Measurements from ENCODE around the gene TBC1D22A. TPM values are rescaled to one million over a fixed set of nuclear protein-coding genes. Genes with fewer than 3 reads are reported as not detected.

Gene TBC1D22A
- total RNA-seq, 2 experiments from 2014 or later: 22.3 to 43.9 TPM

- Histone ChIP-seq H3K9me3 (ENCODE audit: low read length) (no peaks in the 10 kb centered on the region), H4K20me1 (ENCODE audit: insufficient read depth, low read length) (no peaks in the 10 kb centered on the region), H3K79me2 (ENCODE audit: insufficient read depth, low read depth, low read length) (no peaks in the 10 kb centered on the region), H3K4me1 (ENCODE audit: insufficient read depth, low read length, poor library complexity, severe bottlenecking) (no peaks in the 10 kb centered on the region), H3K4me2 (ENCODE audit: low read length) (no peak overlapping the region), H3K9me2 (ENCODE audit: insufficient read depth, low read length) (no peaks in the 10 kb centered on the region), H3K36me3 (ENCODE audit: insufficient read depth, low read length) (no peaks in the 10 kb centered on the region), H2AFZ (ENCODE audit: low read length) (no peak overlapping the region), H3K4me3 (ENCODE audit: low read depth, low read length, poor library complexity, severe bottlenecking) (no peak overlapping the region), H3K27ac (ENCODE audit: low read depth, low read length, poor library complexity, severe bottlenecking) (no peak overlapping the region)
- BruUV-seq (replicated peaks): no TSS peak
- TF ChIP-seq CTCF (conservative IDR thresholded peaks at IDR 0.05; ENCODE audit: low read length): no peak
- no peak for TF ChIP-seq EZH2phosphoT487 (IDR thresholded peaks at IDR 0.05; ENCODE audit: borderline replicate concordance, low read depth, low read length)
- no peak for DNase-seq (ENCODE audit: low spot score)
- ChIA-PET CTCF (ENCODE audit: unreplicated experiment) (no interaction called here), POLR2A (no interaction called here)
- intact Hi-C loops (cut with micrococcal nuclease; ENCODE audit: unreplicated experiment): no loop called here
These were observed 344.4 kb downstream of the TBC1D22A start for GRCh38 chr22:47106806-47107205.

- ChIA-PET POLR2A (no interaction called here), CTCF (ENCODE audit: unreplicated experiment) (no interaction called here)
- TF ChIP-seq EZH2phosphoT487 (IDR thresholded peaks at IDR 0.05; ENCODE audit: borderline replicate concordance, low read depth, low read length): no peak
- TF ChIP-seq CTCF (conservative IDR thresholded peaks at IDR 0.05; ENCODE audit: low read length): no peak
- Histone ChIP-seq H3K4me2 (ENCODE audit: low read length) (no peak overlapping the region), H4K20me1 (ENCODE audit: insufficient read depth, low read length) (no peaks in the 10 kb centered on the region), H3K4me3 (ENCODE audit: low read depth, low read length, poor library complexity, severe bottlenecking) (no peak overlapping the region), H3K36me3 (ENCODE audit: insufficient read depth, low read length) (no peaks in the 10 kb centered on the region), H3K27ac (ENCODE audit: low read depth, low read length, poor library complexity, severe bottlenecking) (no peak overlapping the region), H3K4me1 (ENCODE audit: insufficient read depth, low read length, poor library complexity, severe bottlenecking) (no peaks in the 10 kb centered on the region), H3K9me3 (ENCODE audit: low read length) (no peaks in the 10 kb centered on the region), H3K9me2 (ENCODE audit: insufficient read depth, low read length) (no peaks in the 10 kb centered on the region), H2AFZ (ENCODE audit: low read length) (no peak overlapping the region), H3K79me2 (ENCODE audit: insufficient read depth, low read depth, low read length) (no peaks in the 10 kb centered on the region)
- DNase-seq (ENCODE audit: low spot score): no peak
- intact Hi-C loops (cut with micrococcal nuclease; ENCODE audit: unreplicated experiment): no loop called here
- no TSS peak for BruUV-seq (replicated peaks)
These were observed 345.0 kb downstream of the TBC1D22A start for GRCh38 chr22:47107431-47107830.

GRCh38 chr22:47110817-47111443 is 348.5 kb downstream of the TBC1D22A start:
- Histone ChIP-seq H3K9me2 (ENCODE audit: insufficient read depth, low read length) (no peaks in the 10 kb centered on the region), H3K4me1 (ENCODE audit: insufficient read depth, low read length, poor library complexity, severe bottlenecking) (no peaks in the 10 kb centered on the region), H3K27ac (ENCODE audit: low read depth, low read length, poor library complexity, severe bottlenecking) (no peak overlapping the region), H4K20me1 (ENCODE audit: insufficient read depth, low read length) (no peaks in the 10 kb centered on the region), H2AFZ (ENCODE audit: low read length) (no peak overlapping the region), H3K9me3 (ENCODE audit: low read length) (no peaks in the 10 kb centered on the region), H3K36me3 (ENCODE audit: insufficient read depth, low read length) (no peaks in the 10 kb centered on the region), H3K4me3 (ENCODE audit: low read depth, low read length, poor library complexity, severe bottlenecking) (no peak overlapping the region), H3K79me2 (ENCODE audit: insufficient read depth, low read depth, low read length) (no peaks in the 10 kb centered on the region), H3K4me2 (ENCODE audit: low read length) (no peak overlapping the region)
- POLR2A ChIA-PET: no interaction called here
- no peak for DNase-seq (ENCODE audit: low spot score)
- CTCF ChIA-PET (ENCODE audit: unreplicated experiment): no interaction called here
- no TSS peak for BruUV-seq (replicated peaks)
- no peak for TF ChIP-seq EZH2phosphoT487 (IDR thresholded peaks at IDR 0.05; ENCODE audit: borderline replicate concordance, low read depth, low read length)
- TF ChIP-seq CTCF (conservative IDR thresholded peaks at IDR 0.05; ENCODE audit: low read length): no peak
- intact Hi-C loops (cut with micrococcal nuclease; ENCODE audit: unreplicated experiment): no loop called here

All from OCI-LY7 (cell line).